H1 (cell line): ENCODE measurements around the gene ADARB2. TPM values are rescaled to one million over a fixed set of nuclear protein-coding genes. Genes with fewer than 3 reads are reported as not detected.
A peak's percentile ranks its signal among the peaks of the same experiment; 100 is the strongest.

Source experiments
- CTCF ChIA-PET: fragments of 300-600 bp; sonication (Branson Sonifier 250); formaldehyde crosslinking; loops from one replicate; lab custom pipeline; 2021; ENCODE audit not compliant: partially characterized antibody; lab: Charles Lee
- POLR2A ChIA-PET: fragments of 300-600 bp; sonication (Branson Sonifier 250); formaldehyde crosslinking; loops from one replicate; lab custom pipeline; 2021; ENCODE audit warnings: inconsistent platforms; ENCODE audit not compliant: partially characterized antibody; lab: Charles Lee
- DNase-seq, 2 experiments: peaks; one replicate each; pipeline versions ENCODE4 v3.0.0 to v3.0.0-alpha.2; 2010 to 2022; ENCODE audit warnings: low spot score in 2 of 2, low read depth in 1 of 2, mixed read lengths in 1 of 2
- FAIRE-seq: peaks from 2 replicates; lab custom pipeline; 2011; peaks lifted over from hg19 to GRCh38; lab: Jason Lieb, UNC
- H2AFZ ChIP-seq: 2 replicates; pipeline ENCODE4 v1.8.1; 2012; ENCODE audit warnings: low read length, inconsistent platforms
- H2AK5ac ChIP-seq: 2 replicates; pipeline ENCODE4 v1.6.1; 2013; ENCODE audit warnings: low read depth, low read length
- H2BK120ac ChIP-seq: replicated peaks from 2 replicates; pipeline ENCODE3; 2013; ENCODE audit warnings: low read depth, low read length, inconsistent platforms
- H2BK12ac ChIP-seq: 2 replicates; pipeline ENCODE4 v1.6.1; 2013; ENCODE audit warnings: low read depth, low read length
- H2BK15ac ChIP-seq: 2 replicates; pipeline ENCODE4 v1.6.1; 2013; ENCODE audit warnings: low read length
- H2BK20ac ChIP-seq: 2 replicates; pipeline ENCODE4 v1.6.1; 2013; ENCODE audit warnings: low read length
- H2BK5ac ChIP-seq: 2 replicates; pipeline ENCODE4 v1.6.1; 2013; ENCODE audit warnings: low read depth, low read length
- H3K14ac ChIP-seq: 2 replicates; pipeline ENCODE4 v1.6.1; 2013; ENCODE audit warnings: inconsistent platforms; ENCODE audit not compliant: insufficient read length
- H3K18ac ChIP-seq: 2 replicates; pipeline ENCODE4 v1.6.1; 2013; ENCODE audit warnings: low read length; ENCODE audit errors: extremely low read depth
- H3K23ac ChIP-seq: 2 replicates; pipeline ENCODE4 v1.6.1; 2013; ENCODE audit warnings: inconsistent platforms; ENCODE audit not compliant: insufficient read length
- H3K23me2 ChIP-seq: 2 replicates; pipeline ENCODE4 v1.6.1; 2013; ENCODE audit warnings: low read depth, low read length
- H3K27ac ChIP-seq: 2 replicates; pipeline ENCODE4 v1.6.1; 2011; ENCODE audit warnings: low read depth, low read length, inconsistent platforms
- H3K27me3 ChIP-seq, 4 experiments: replicated peaks in 1 of 4; 1 replicate in 1 of 4; 2 replicates in 3 of 4; pipeline versions ENCODE4 v1.6.1 to v1.8.1; 2011 to 2013; ENCODE audit warnings: low read length in 3 of 4, mild to moderate bottlenecking in 3 of 4, inconsistent platforms in 2 of 4, mixed read lengths in 2 of 4, moderate library complexity in 1 of 4; ENCODE audit not compliant: control insufficient read depth in 3 of 4, insufficient read depth in 3 of 4; ENCODE audit errors: extremely low read depth in 1 of 4
- H3K36me3 ChIP-seq, 4 experiments: 2 replicates each; pipeline versions ENCODE4 v1.6.1 to v1.8.1; 2011 to 2013; ENCODE audit warnings: mild to moderate bottlenecking in 4 of 4, low read length in 3 of 4, moderate library complexity in 2 of 4, control low read depth in 1 of 4, inconsistent platforms in 1 of 4; ENCODE audit not compliant: insufficient read depth in 4 of 4, control insufficient read depth in 2 of 4
- H3K4ac ChIP-seq: replicated peaks from 2 replicates; pipeline ENCODE3; 2013; ENCODE audit warnings: low read length, low read depth, mixed read lengths, inconsistent platforms; ENCODE audit not compliant: insufficient read length
- H3K4me1 ChIP-seq, 4 experiments: replicated peaks in 1 of 4; 1 replicate in 1 of 4; 2 replicates in 3 of 4; pipeline versions ENCODE4 v1.6.1 to v1.8.1; 2011 to 2013; ENCODE audit warnings: low read length in 3 of 4, inconsistent platforms in 2 of 4, mixed read lengths in 1 of 4; ENCODE audit not compliant: insufficient read depth in 4 of 4, control insufficient read depth in 3 of 4
- H3K4me2 ChIP-seq, 2 experiments: 2 replicates each; pipeline versions ENCODE4 v1.6.1 to v1.8.1; 2011 to 2013; ENCODE audit warnings: low read depth in 2 of 2, low read length in 2 of 2, control low read depth in 1 of 2, inconsistent platforms in 1 of 2, mild to moderate bottlenecking in 1 of 2; ENCODE audit not compliant: insufficient read depth in 1 of 2
- H3K4me3 ChIP-seq, 4 experiments: fragments of 200-600, 300-600 bp in 1 of 4; sonication (generic), shearing (Covaris generic), sonication (Bioruptor Twin) in 1 of 4; 2 replicates each; pipeline versions ENCODE4 v1.5.1 to v1.8.1; 2011 to 2016; ENCODE audit warnings: low read length in 4 of 4, low read depth in 3 of 4, control low read depth in 2 of 4, inconsistent platforms in 2 of 4, mild to moderate bottlenecking in 2 of 4, mixed read lengths in 1 of 4, moderate library complexity in 1 of 4; ENCODE audit not compliant: insufficient read depth in 2 of 4; ENCODE audit errors: extremely low read depth in 1 of 4
- H3K56ac ChIP-seq: replicated peaks from 2 replicates; pipeline ENCODE3; 2013; ENCODE audit warnings: low read depth, mild to moderate bottlenecking, mixed read lengths, low read length, inconsistent platforms; ENCODE audit not compliant: insufficient read length
- H3K79me1 ChIP-seq: 2 replicates; pipeline ENCODE4 v1.6.1; 2013; ENCODE audit warnings: low read depth, low read length, control low read depth
- H3K79me2 ChIP-seq, 2 experiments: 2 replicates each; pipeline versions ENCODE4 v1.6.1 to v1.8.1; 2012 to 2013; ENCODE audit warnings: low read length in 2 of 2, mild to moderate bottlenecking in 2 of 2, inconsistent platforms in 1 of 2; ENCODE audit not compliant: insufficient read depth in 2 of 2, control insufficient read depth in 1 of 2
- H3K9ac ChIP-seq, 4 experiments: replicated peaks in 1 of 4; 1 replicate in 1 of 4; 2 replicates in 3 of 4; pipeline versions ENCODE4 v1.6.1 to v1.8.1; 2011 to 2013; ENCODE audit warnings: low read depth in 3 of 4, low read length in 3 of 4, control low read depth in 2 of 4, mild to moderate bottlenecking in 2 of 4, moderate library complexity in 2 of 4, inconsistent platforms in 1 of 4; ENCODE audit errors: extremely low read depth in 1 of 4
- H3K9me3 ChIP-seq, 2 experiments: 2 replicates each; pipeline versions ENCODE4 v1.6.1 to v1.8.1; 2012 to 2013; ENCODE audit warnings: mild to moderate bottlenecking in 2 of 2, moderate library complexity in 2 of 2, control low read depth in 1 of 2, inconsistent platforms in 1 of 2, low read depth in 1 of 2, low read length in 1 of 2, mixed read lengths in 1 of 2; ENCODE audit not compliant: insufficient read depth in 2 of 2
- H4K20me1 ChIP-seq, 2 experiments: replicated peaks in 1 of 2; 2 replicates each; pipeline versions ENCODE3 to v1.8.1; 2011 to 2013; ENCODE audit warnings: inconsistent platforms in 2 of 2, low read length in 2 of 2, mild to moderate bottlenecking in 1 of 2; ENCODE audit not compliant: insufficient read depth in 2 of 2, control insufficient read depth in 1 of 2
- H4K5ac ChIP-seq: 2 replicates; pipeline ENCODE4 v1.6.1; 2013; ENCODE audit warnings: low read length, low read depth, mixed read lengths, inconsistent platforms; ENCODE audit not compliant: insufficient read length
- H4K8ac ChIP-seq: 2 replicates; pipeline ENCODE4 v1.8.0; 2013; ENCODE audit warnings: mild to moderate bottlenecking, moderate library complexity, low read length, inconsistent platforms; ENCODE audit not compliant: insufficient read depth; ENCODE audit errors: extremely low read depth
- H4K91ac ChIP-seq: replicated peaks from 2 replicates; pipeline ENCODE3; 2013; ENCODE audit warnings: low read length, mixed read lengths, inconsistent platforms; ENCODE audit not compliant: insufficient read length
- BACH1 ChIP-seq: IDR thresholded peaks from 2 replicates; pipeline ENCODE4 v1.6.1; 2012; ENCODE audit warnings: low read length, improper control_type of control experiment
- CHD2 ChIP-seq: IDR thresholded peaks from 2 replicates; pipeline ENCODE4 v1.6.1; 2012; ENCODE audit warnings: low read length, improper control_type of control experiment
- CREB1 ChIP-seq: IDR thresholded peaks from 2 replicates; pipeline ENCODE4 v1.6.1; 2012; ENCODE audit warnings: inconsistent platforms
- EGR1 ChIP-seq: IDR thresholded peaks from 2 replicates; pipeline ENCODE4 v1.6.1; 2011; ENCODE audit warnings: low read depth, low read length, borderline replicate concordance
- KDM5A ChIP-seq: fragments of 200-600 bp; IDR thresholded peaks from 2 replicates; pipeline ENCODE4 v1.7.1; 2012; ENCODE audit warnings: mild to moderate bottlenecking, low read length, inconsistent platforms, mixed read lengths
- SIX5 ChIP-seq: IDR thresholded peaks from 2 replicates; pipeline ENCODE4 v1.6.1; 2011; ENCODE audit warnings: mild to moderate bottlenecking, low read depth, low read length
- TBP ChIP-seq: IDR thresholded peaks from 2 replicates; pipeline ENCODE4 v1.6.1; 2011; ENCODE audit warnings: low read depth, low read length, improper control_type of control experiment
- ZNF274 ChIP-seq: IDR thresholded peaks from 2 replicates; pipeline ENCODE4 v1.7.0; 2012; ENCODE audit warnings: low read length, borderline replicate concordance; ENCODE audit errors: extremely low read depth
- WGBS, 2 experiments: shearing (Covaris generic) in 1 of 2; methylation state at CpG; one replicate each; pipeline versions ENCODE4 v1.1.6 to v1.1.7; 2013 to 2015; ENCODE audit warnings: low lambda C conversion rate in 2 of 2, mixed read lengths in 2 of 2, inconsistent platforms in 1 of 2, low coverage in 1 of 2, missing lambda C conversion rate in 1 of 2; ENCODE audit not compliant: insufficient replicate concordance in 2 of 2, insufficient coverage in 1 of 2, insufficient read length in 1 of 2; ENCODE audit errors: extremely low coverage in 1 of 2, missing lambda C conversion rate in 1 of 2; 5-methylcytosine and 5-hydroxymethylcytosine counted together
- polyA plus RNA-seq, 7 experiments: library from polyadenylated mRNA; depleted of rRNA in 3 of 7; stranded (reverse) in 5 of 7; unstranded in 2 of 7; fragments of >200 nt in 5 of 7; fragments of 200-250 nt in 2 of 7; gene quantifications; 1 replicate in 5 of 7; 2 replicates in 1 of 7; 4 replicates in 1 of 7; pipeline versions ENCODE4 v1.2.1 to v1.2.3, GENCODE V29; 2011 to 2013; ENCODE audit warnings: missing spikeins in 2 of 7, mixed read lengths in 2 of 7
- total RNA-seq: library from RNA; stranded (reverse); fragmentation: NEBNext Ultra II Directional; extraction: Animal tissue kit (Norgen Biotek cat#: 25700); gene quantifications from 2 replicates; pipeline ENCODE4 v1.2.1, GENCODE V29; 2021

Gene ADARB2
- total and polyA plus RNA-seq, 2 of the 8 experiments (the other 6 are each of a cell fraction or from before 2014, with no cell fraction given): 2.2 to 2.8 TPM

DNA sequence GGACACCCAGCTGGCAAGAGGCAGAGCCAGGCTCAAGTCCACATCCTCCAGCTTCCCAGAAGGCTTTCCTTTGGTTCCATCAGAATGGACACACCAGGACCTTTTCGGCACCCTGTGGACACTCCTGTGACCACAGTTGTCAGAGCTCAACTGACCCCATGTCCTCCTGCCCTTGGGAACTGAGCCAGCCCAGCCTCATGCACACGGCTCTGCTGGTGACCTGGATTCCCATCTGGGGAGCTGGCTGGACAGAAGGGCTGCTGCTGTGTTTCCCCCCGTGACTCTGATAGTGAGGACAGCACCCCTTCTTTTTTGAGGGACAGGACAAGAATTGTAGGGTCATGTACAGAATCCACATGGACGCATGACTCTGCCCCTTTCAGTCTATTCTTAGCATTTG lies 392.0 kb downstream of the ADARB2 start:
- Histone ChIP-seq H2BK5ac (peak overlapping the region; percentile 35; the same call in 1 of the 2 replicates), H3K4me2 (no peak overlapping the region), H3K79me2 (no peaks in the 10 kb centered on the region), H3K14ac (no peak overlapping the region), H3K4ac (no peak overlapping the region), H2AFZ (no peak overlapping the region), H4K20me1 (no peaks in the 10 kb centered on the region), H4K8ac (no peak overlapping the region), H3K4me1 (peaks cover 0 to 8% (median 4%) of the 10 kb centered on the region in 4 experiments; a peak in 4 of 7 replicates), H4K5ac (no peak overlapping the region), H3K4me3 (no peak overlapping the region), H3K18ac (no peak overlapping the region), H2BK120ac (no peak overlapping the region), H2BK15ac (0 out of 2 replicates have a peak overlapping the region, but pooled peaks have one; percentile 75), H3K27me3 (no peaks in the 10 kb centered on the region), H2BK20ac (0 out of 2 replicates have a peak overlapping the region, but pooled peaks have one; percentile 93), H3K36me3 (no peaks in the 10 kb centered on the region), H3K56ac (no peak overlapping the region), H2AK5ac (peak overlapping the region; percentile 40; the same call in 1 of the 2 replicates), H3K79me1 (no peaks in the 10 kb centered on the region), H4K91ac (no peak overlapping the region), H2BK12ac (0 out of 2 replicates have a peak overlapping the region, but pooled peaks have one; percentile 50), H3K9ac (no peak overlapping the region), H3K23me2 (no peaks in the 10 kb centered on the region), H3K23ac (no peak overlapping the region), H3K27ac (no peak overlapping the region), H3K9me3 (no peaks in the 10 kb centered on the region)
- DNase-seq (no peak), FAIRE-seq (no peak)
- CTCF ChIA-PET: interaction anchor here (0.6 to 1.4 kb wide), 3 partner anchors 14 to 89 kb away, joined by 3 to 5 read pairs (median 3); no protein-coding TSS in a partner anchor
- TF ChIP-seq BACH1 (no peak), SIX5 (no peak), CHD2 (no peak), CREB1 (no peak), TBP (no peak), KDM5A (no peak), ZNF274 (no peak), EGR1 (no peak)
- 84% methylated on average over 4 of the region's 4 CpGs; no CpG with 5 or more reads in 1 of the 2 experiments for WGBS, 2 experiments
- POLR2A ChIA-PET: interaction anchor here (0.9 kb wide), 1 partner anchor 20 kb away, joined by 3 read pairs; no protein-coding TSS in a partner anchor
